Activated T-cell treated with anti-CD3 and anti-CD28 coated beads, Interleukin-2, amount 50 U/mL, for 4 hours (primary cell): ENCODE results near the gene EVI5. TPM values are rescaled to one million over a fixed set of nuclear protein-coding genes. Genes with fewer than 3 reads are reported as not detected.

Source experiments
- ATAC-seq, 2 donors: fragments of 200-7000 bp; cut with Tn5 transposase; one replicate each; pipeline ENCODE4 v1.10.0; 2021
- DNase-seq: peaks from one replicate; pipeline ENCODE4 v3.0.0-alpha.2; 2020
- H3K27me3 Mint-ChIP-seq: one replicate; pipeline ENCODE4 v1.8.0; 2021; ENCODE audit warnings: low read depth, mixed read lengths
- H3K36me3 Mint-ChIP-seq: one replicate; pipeline ENCODE4 v1.8.0; 2022; ENCODE audit warnings: mixed read lengths; ENCODE audit not compliant: insufficient read depth
- H3K4me1 Mint-ChIP-seq: one replicate; pipeline ENCODE4 v1.8.0; 2021; ENCODE audit warnings: low read depth, mixed read lengths
- H3K4me3 Mint-ChIP-seq: one replicate; pipeline ENCODE4 v1.8.0; 2021; ENCODE audit warnings: mild to moderate bottlenecking, moderate library complexity, mixed read lengths
- H3K9me3 Mint-ChIP-seq: one replicate; pipeline ENCODE4 v1.8.0; 2021; ENCODE audit warnings: mixed read lengths
- total RNA-seq, 3 donors: library from RNA; stranded (reverse); gene quantifications; one replicate each; pipeline ENCODE4 v1.2.1, GENCODE V29; 2021

The EVI5 gene
- total RNA-seq, 3 donors from 2014 or later: 28.7 to 32.9 (median 29.8) TPM

DNA sequence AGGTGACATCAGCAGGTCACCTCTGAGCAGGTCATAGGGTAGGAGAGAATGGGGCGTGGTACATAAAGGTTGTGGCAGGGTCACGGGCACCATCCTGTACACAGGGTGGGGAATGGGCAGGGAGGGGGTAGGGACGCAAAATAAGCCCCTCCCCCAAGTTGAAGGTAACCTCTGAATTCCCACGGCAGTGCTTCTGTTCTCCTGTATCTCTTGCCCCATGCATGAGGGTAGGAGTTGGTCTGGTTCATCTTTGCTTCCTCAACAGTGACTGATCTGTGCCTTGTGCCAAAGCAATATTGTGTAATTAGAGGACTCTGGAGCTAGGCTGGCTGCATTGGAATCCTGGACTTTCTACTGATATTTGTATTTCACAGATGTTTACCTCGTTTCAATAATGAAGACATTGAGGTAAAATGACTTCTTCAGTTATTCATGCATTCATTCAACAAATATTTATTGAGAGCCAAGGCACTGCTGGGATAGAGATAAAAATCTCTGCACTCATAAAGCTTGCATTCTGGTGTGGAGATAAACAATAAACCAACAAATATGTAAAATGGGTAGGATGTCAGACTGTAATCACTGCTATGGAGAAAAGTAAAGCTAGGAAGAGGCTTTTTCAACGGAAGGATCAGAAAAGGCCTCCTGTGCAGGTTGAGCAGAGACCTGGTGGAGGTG lies 279.8 kb downstream of the EVI5 start:
- no peak overlapping the region for H3K4me3 Mint-ChIP-seq
- no peak for DNase-seq
- no peaks in the 10 kb centered on the region for H3K36me3 Mint-ChIP-seq
- peaks cover 14% of the 10 kb centered on the region for H3K4me1 Mint-ChIP-seq
- H3K27me3 Mint-ChIP-seq: no peaks in the 10 kb centered on the region
- peaks cover 4% of the 10 kb centered on the region for H3K9me3 Mint-ChIP-seq
- no peak for ATAC-seq

DNA sequence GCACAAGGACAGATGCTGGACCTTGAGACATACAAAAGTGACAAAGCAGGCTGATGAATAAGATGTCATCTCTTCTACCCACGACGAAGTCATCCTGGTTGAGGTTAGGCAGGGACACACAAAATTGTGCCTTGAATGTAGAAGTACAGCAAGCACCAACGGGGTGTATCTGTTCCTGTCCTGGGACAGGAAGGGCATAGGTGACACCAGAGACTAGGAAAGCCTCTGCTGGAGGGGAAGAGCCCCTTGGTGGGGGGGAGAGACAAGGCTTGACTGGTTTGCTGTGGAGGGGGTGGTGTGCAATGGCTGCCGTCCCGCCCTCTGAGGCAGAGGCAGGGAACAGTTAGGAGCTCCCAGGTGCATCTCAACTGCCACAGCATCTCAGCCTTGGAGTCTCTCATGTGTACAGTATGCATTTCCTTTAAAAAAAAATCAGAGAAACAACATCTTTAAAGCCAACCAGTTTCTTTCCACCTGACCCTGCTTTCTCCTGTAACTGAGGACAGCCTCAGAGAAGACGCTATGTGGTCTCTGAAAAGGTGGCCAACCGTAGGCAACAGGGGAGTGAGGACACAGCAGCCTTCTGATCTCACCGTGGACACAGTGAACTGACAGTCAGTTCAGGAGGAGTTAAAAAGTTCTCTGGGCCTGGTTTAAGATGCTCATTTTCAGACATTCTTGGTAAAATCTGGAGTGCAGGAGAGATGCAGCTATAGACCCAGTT lies 280.5 kb downstream of the EVI5 start:
- peaks cover 14% of the 10 kb centered on the region for H3K4me1 Mint-ChIP-seq
- DNase-seq: no peak

DNA sequence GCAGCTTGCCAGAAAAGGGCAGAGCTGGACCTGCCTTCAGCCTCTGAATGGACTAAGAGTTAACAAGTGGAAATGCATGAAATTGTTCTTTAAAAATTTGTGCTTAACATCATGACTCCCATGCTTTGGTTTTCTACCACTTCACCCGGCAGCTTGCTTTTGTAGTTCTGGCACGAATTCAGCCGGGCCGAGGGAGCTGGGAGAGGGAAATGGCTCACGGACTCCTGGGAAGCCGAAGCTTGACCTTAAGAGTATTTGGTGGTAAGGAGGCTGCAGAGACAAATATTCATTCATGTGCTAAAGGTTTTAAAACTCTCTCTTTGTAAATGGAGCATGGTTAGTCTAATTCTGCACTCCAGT lies 281.0 kb downstream of the EVI5 start:
- ATAC-seq (no peak), DNase-seq (no peak)
- Mint-ChIP-seq H3K27me3 (no peaks in the 10 kb centered on the region), H3K36me3 (no peaks in the 10 kb centered on the region), H3K4me1 (peaks cover 14% of the 10 kb centered on the region), H3K4me3 (no peak overlapping the region), H3K9me3 (peaks cover 4% of the 10 kb centered on the region)

More for the DNA sequence above, 280.5 kb downstream of the EVI5 start:
- Mint-ChIP-seq H3K27me3 (no peaks in the 10 kb centered on the region), H3K4me3 (no peak overlapping the region), H3K36me3 (no peaks in the 10 kb centered on the region), H3K9me3 (peaks cover 4% of the 10 kb centered on the region)
- peak in 1 of 2 donors; percentile 31 for ATAC-seq

DNA sequence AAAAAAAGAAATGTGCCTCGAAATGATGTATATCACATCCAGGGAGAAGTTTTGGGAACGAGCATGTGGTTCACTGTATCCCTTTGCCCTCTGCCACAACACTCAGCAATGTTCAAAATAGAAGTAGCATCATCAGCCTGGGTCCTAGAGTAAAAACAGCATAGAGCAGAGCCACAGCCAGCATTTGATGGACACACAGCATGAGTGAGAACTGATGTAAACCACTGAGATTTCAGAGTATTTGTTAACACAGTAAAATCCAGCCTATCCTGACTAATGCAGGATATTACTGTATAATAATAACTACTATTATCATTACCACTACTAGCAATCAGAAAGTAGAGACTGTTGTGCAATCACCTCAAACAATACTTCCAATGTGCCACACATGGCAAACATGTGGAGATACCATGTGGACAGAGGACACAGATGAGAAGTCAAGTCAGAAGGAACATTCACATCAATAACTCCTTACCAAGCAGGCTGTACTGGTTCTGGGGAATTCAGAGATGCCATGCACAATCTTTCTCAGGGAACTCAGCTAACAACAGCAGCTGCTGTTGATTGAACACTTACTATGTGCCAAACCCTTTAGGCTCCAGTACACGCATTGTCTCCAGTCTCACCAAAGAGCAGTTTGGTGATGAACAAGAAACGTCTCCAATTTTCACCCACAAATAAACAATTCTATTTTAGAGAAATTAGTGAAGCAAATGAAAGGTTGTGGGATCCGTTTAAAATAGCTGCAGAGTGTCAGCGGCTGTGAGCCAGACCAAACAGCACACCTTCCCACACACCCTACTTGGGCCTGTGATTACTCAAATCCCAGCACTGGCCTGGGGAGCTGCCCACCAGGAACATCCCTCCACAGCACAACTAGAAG lies 281.6 kb downstream of the EVI5 start:
- no peak for DNase-seq
- ATAC-seq: no peak
- H3K4me1 Mint-ChIP-seq: peaks cover 14% of the 10 kb centered on the region
- peaks cover 4% of the 10 kb centered on the region for H3K9me3 Mint-ChIP-seq
- no peak overlapping the region for H3K4me3 Mint-ChIP-seq
- H3K27me3 Mint-ChIP-seq: no peaks in the 10 kb centered on the region
- no peaks in the 10 kb centered on the region for H3K36me3 Mint-ChIP-seq

DNA sequence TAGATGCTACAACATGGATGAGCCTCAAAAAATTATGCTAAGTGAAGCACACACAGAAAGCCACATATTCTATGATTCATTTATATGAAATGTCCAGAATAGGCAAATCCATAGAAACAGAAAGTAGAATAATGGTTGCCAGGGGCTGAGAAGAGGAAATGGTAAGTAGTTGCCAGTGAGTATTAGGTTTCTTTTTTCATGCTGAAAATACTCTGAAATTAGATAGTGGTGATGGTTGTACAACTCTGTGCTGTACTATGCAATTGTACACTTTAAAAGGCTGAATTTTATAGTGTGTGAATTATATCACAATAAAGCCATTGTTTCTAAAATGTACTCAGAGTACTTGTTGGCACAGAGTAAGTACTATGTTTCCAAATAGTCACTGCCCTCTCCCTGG lies 282.7 kb downstream of the EVI5 start:
- Mint-ChIP-seq H3K4me3 (no peak overlapping the region), H3K36me3 (no peaks in the 10 kb centered on the region), H3K27me3 (no peaks in the 10 kb centered on the region), H3K4me1 (peaks cover 14% of the 10 kb centered on the region), H3K9me3 (peaks cover 4% of the 10 kb centered on the region)
- DNase-seq (no peak), ATAC-seq (peak; percentile 76 to 81)

DNA sequence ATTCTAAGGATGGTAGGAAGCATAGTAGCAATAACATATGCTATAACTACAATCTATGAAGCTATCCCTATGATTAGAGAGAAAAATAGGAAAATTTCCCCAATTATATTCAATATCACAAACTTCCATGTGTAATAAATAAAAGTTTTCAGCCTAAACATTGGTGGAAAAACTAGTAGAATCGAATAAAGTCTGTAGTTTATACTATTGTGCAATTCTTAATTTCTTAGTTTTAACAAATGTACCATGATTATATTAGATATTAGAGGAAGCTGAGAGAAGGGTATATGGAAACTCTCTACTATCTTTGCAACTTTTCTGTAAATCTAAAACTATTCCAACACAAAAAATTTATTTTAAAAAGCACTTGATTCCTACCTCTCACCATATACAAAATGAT lies 284.4 kb downstream of the EVI5 start:
- Mint-ChIP-seq H3K27me3 (no peaks in the 10 kb centered on the region), H3K4me3 (no peak overlapping the region), H3K36me3 (no peaks in the 10 kb centered on the region), H3K9me3 (no peaks in the 10 kb centered on the region), H3K4me1 (peaks cover 17% of the 10 kb centered on the region)
- ATAC-seq (no peak), DNase-seq (no peak)

DNA sequence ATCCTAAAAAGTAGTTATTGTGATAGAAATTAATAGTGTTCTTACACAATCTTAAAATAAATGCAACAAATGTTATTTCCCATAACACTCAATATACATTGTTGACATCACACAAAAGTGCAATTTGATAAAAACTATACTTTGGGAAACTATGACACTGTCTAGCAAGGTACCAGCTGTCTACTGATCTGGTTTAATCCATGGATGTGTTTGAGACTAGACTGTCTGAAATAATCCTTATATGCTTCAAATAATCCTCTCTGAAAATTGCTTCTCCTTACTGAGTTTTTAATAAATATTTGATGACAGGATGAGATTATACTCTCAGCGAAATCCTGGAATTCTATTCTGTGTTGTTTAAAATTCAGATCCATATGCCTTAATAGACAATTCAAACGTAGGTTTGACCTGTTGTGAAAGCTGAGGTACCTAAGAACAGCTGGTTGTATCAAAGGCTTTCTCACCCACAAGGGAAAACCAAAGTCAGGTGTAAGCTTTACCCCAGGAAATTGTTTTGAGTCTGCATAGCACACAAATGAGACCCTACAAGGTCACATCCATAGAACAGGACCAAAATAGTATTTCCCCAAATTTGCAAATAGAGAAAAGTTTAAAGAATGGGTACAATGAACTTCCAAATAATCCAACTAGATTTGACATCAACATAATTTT lies 289.4 kb downstream of the EVI5 start:
- H3K4me1 Mint-ChIP-seq: peaks cover 22% of the 10 kb centered on the region
- no peak overlapping the region for H3K4me3 Mint-ChIP-seq
- H3K9me3 Mint-ChIP-seq: no peaks in the 10 kb centered on the region
- no peak for DNase-seq
- no peaks in the 10 kb centered on the region for H3K27me3 Mint-ChIP-seq
- H3K36me3 Mint-ChIP-seq: no peaks in the 10 kb centered on the region
- no peak for ATAC-seq

DNA sequence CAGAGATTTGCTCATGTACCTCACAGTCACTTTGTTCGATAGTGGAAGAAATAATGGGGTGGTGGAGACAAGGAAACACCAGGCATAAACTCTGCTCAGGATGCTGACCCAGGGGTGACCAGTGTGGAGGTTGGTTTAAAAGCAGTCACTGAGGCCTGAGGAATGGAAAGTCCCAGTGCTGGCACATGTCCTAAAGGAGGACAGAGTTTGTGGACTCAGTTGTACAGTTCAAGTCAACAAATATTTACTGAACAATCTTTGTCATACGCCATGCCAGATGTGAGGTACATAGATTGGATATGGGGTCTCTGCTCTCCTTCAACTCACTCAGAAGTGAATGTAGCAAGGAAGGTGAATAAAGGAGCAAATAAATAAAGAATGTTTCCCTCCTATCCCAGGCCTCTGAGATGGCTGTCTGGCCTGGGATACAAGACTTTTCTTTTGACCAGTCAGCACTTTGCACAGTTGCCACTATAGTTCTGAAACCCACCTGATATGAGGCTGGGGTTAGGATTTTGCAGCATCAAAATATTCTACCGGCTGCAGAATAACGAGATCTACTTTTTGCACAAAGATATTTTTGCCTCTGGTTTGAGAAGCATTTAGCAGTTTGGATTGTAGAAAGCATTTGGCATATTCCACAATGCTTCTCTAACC lies 290.3 kb downstream of the EVI5 start:
- Mint-ChIP-seq H3K4me1 (peaks cover 23% of the 10 kb centered on the region), H3K27me3 (no peaks in the 10 kb centered on the region)

DNA sequence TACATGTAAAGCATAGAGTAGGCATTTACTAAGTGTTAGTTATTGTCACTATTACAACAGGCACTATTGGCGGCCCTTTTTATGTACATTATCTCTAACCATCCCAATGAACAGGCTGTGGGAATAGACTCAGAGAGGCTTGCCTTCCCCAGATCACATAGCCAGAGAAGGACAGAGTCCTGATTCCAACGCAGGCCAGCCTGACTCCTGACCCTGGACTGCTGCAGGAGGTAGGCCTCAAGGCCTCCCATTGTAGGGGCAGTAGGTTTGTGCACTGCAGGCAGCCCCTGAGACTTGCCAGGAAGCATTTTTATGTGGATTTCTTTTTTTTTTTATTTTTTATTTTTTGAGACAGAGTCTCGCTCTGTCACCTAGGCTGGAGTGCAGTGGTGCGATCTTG lies 291.8 kb downstream of the EVI5 start:
- DNase-seq: no peak
- Mint-ChIP-seq H3K4me3 (no peak overlapping the region), H3K9me3 (no peaks in the 10 kb centered on the region), H3K36me3 (no peaks in the 10 kb centered on the region), H3K4me1 (peaks cover 34% of the 10 kb centered on the region), H3K27me3 (no peaks in the 10 kb centered on the region)
- no peak for ATAC-seq

More for the DNA sequence above, 290.3 kb downstream of the EVI5 start:
- ATAC-seq: no peak
- no peaks in the 10 kb centered on the region for H3K36me3 Mint-ChIP-seq
- H3K9me3 Mint-ChIP-seq: no peaks in the 10 kb centered on the region
- no peak overlapping the region for H3K4me3 Mint-ChIP-seq
- DNase-seq: no peak

DNA sequence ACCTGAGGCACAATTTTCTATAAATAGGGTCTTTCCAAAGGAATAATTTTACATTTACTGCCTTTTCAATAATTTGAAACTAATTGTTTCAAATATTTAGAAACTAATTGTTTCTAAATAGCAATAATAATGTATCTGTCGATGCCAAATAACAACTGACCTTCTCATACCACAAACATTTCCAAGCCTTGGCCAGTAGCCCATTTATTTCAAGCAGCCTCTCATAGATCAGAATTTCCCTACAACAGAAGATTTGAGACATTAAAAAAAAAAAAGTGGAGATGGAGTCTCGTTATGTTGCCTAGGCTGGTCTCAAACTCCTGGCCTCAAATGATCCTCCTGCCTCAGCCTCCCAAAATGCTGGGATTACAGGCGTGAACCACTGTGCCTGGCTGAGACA lies 296.1 kb downstream of the EVI5 start:
- H3K36me3 Mint-ChIP-seq: peaks cover 3% of the 10 kb centered on the region
- no peak for ATAC-seq
- H3K27me3 Mint-ChIP-seq: no peaks in the 10 kb centered on the region
- H3K4me3 Mint-ChIP-seq: peak overlapping the region; percentile 77
- H3K4me1 Mint-ChIP-seq: peaks cover 28% of the 10 kb centered on the region
- DNase-seq: no peak
- H3K9me3 Mint-ChIP-seq: no peaks in the 10 kb centered on the region

DNA sequence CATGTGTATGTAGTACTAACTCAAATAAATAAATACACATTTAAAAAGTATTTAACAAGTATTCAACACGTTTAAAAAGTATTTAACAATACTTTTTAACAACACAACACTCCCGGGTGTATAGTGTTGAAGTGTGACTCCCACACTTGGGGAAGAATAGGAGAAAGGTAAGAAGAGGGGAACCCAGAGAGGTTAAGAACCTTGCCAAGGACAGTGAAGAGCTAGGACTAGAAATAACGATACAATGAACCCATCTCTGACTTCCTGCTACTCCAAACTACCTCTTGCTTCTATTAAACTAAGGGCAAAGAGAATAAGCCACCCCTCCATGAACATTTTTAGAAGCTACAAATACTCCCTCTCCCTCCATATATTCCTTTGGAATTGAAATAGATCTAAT lies 296.5 kb downstream of the EVI5 start:
- peaks cover 3% of the 10 kb centered on the region for H3K36me3 Mint-ChIP-seq
- ATAC-seq: no peak
- DNase-seq: no peak
- H3K4me3 Mint-ChIP-seq: peak overlapping the region; percentile 77
- no peaks in the 10 kb centered on the region for H3K9me3 Mint-ChIP-seq
- peaks cover 27% of the 10 kb centered on the region for H3K4me1 Mint-ChIP-seq
- no peaks in the 10 kb centered on the region for H3K27me3 Mint-ChIP-seq

DNA sequence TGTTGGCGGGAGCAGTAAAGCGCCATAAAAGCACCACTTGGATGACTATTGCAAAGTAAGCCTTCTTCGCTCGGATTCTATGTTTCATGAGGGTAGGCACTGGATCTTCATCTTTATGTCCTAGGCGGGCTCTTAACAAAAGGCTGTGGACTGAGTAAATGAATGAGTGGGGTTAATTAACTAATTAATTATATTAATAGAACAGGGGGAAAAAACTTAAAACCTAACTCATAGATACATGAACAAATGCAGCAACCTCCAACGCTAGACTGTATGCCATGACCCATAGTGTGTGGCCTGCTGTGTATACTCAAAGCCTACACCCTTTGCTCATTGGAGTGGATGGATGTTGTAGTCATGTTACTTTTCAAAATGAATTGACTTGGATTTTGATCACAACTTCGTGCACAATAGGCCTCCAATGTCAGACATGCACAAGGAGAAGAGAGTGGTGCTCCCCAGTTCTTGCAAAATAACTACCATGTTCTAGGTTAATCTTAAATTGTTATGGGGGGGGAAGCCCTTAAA lies 297.8 kb downstream of the EVI5 start:
- no peak for ATAC-seq

DNA sequence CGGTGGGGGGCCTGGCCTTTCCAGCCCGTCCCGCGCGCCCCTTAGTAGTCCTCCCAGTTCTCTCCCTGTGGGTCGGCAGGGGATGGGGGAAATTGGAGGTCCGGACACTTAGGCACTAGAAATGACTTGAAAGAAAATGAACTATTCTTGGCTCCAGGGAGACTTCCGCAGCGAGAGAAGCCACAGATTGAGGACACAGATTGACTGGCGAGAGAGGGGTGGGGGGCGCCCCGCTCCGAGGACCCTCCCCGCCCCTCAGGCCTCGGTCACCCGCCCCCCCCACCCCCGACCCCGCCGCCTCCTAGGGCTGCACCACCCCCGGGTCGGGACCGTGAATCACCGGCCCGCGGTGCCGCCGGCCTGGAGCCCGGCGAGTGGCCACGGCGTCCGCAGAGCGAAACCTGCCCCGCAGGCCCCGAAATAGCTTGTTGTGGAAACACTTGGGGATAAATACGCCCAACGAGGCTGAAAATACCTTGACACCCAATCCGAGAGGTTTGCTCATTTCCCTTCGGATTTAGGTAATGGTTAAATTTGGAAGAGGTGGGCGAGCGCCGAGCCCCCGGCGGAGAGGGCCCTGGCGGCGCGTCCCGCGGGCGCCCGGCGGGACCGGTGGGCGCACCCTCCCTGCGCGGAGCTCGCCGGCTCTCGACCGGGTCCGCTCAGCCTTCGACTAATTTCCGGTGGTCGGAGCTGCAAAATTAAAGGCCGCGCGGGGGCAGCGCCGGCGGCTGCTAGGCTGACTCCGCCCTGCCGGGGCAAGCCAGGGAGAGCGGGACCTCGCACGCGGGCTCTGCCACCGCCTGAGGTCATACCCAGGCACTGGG lies 298.4 kb downstream of the EVI5 start, which contains the start of gene GFI1:
Gene GFI1, minus strand, starts transcription at position 675 of the 827 bp plus-strand sequence. CDS start 3,438 bp downstream, outside the sequence.
- H3K27me3 Mint-ChIP-seq: no peaks in the 10 kb centered on the region
- peaks cover 32% of the 10 kb centered on the region for H3K4me1 Mint-ChIP-seq
- no peaks in the 10 kb centered on the region for H3K9me3 Mint-ChIP-seq
- ATAC-seq: peak; percentile 38 to 44
- H3K4me3 Mint-ChIP-seq: peak within 1 kb of the TSS; percentile 90
- peak; percentile 70 for DNase-seq
- peaks cover 13% of the 10 kb centered on the region for H3K36me3 Mint-ChIP-seq

More for the DNA sequence above, 297.8 kb downstream of the EVI5 start:
- peak overlapping the region; percentile 77 for H3K4me3 Mint-ChIP-seq
- peaks cover 32% of the 10 kb centered on the region for H3K4me1 Mint-ChIP-seq
- no peaks in the 10 kb centered on the region for H3K27me3 Mint-ChIP-seq
- DNase-seq: no peak
- H3K9me3 Mint-ChIP-seq: no peaks in the 10 kb centered on the region
- peaks cover 9% of the 10 kb centered on the region for H3K36me3 Mint-ChIP-seq
